HepG2 (cell line): ENCODE data around the gene EFCAB11. TPM values are rescaled to one million over a fixed set of nuclear protein-coding genes. Genes with fewer than 3 reads are reported as not detected.

Experiments
- ATM ChIP-seq: fragments of 450-650 bp; IDR thresholded peaks from 2 replicates; pipeline ENCODE4 v1.7.1; 2017; ENCODE audit warnings: mild to moderate bottlenecking, borderline replicate concordance
- ERF ChIP-seq: IDR thresholded peaks from 2 replicates; pipeline ENCODE4 v1.6.1; 2018; ENCODE audit warnings: missing biosample characterization, missing genetic modification reagents
- MYC ChIP-seq: sonication (generic); formaldehyde crosslinking; IDR thresholded peaks from 2 replicates; pipeline ENCODE4 v1.9.0; 2021; ENCODE audit warnings: missing genetic modification reagents, borderline replicate concordance
- NR2F1 ChIP-seq, 2 experiments: fragments of 450-650 bp in 1 of 2; formaldehyde crosslinking in 1 of 2; IDR thresholded peaks; 2 replicates each; pipeline versions ENCODE4 v1.5.0 to v1.6.1; 2016 to 2020; ENCODE audit warnings: mild to moderate bottlenecking in 1 of 2, missing compliant biosample characterization in 1 of 2, missing genetic modification reagents in 1 of 2, moderate library complexity in 1 of 2
- POLR2A ChIP-seq, 2 experiments: IDR thresholded peaks; 2 replicates each; pipeline ENCODE4 v1.6.1; 2011; ENCODE audit warnings: low read depth in 2 of 2, low read length in 2 of 2, mild to moderate bottlenecking in 1 of 2, moderate library complexity in 1 of 2; ENCODE audit not compliant: insufficient read depth in 1 of 2
- TBX2 ChIP-seq: sonication (generic); formaldehyde crosslinking; IDR thresholded peaks from 2 replicates; pipeline ENCODE4 v1.5.0; 2020; ENCODE audit warnings: missing genetic modification reagents, mild to moderate bottlenecking, borderline replicate concordance
- TP53 ChIP-seq: sonication (generic); formaldehyde crosslinking; conservative IDR thresholded peaks from 2 replicates; pipeline ENCODE4 v1.4.0; 2020; ENCODE audit warnings: missing genetic modification reagents
- TRIM24 ChIP-seq: sonication (generic); formaldehyde crosslinking; IDR thresholded peaks from 2 replicates; pipeline ENCODE4 v1.8.0; 2022; ENCODE audit warnings: mild to moderate bottlenecking, missing genetic modification reagents
- ZMAT5 ChIP-seq: sonication (generic); formaldehyde crosslinking; IDR thresholded peaks from 2 replicates; pipeline ENCODE4 v1.5.0; 2020; ENCODE audit warnings: mild to moderate bottlenecking, low read depth, missing genetic modification reagents, borderline replicate concordance
- ZNF24 ChIP-seq: fragments of 450-650 bp; IDR thresholded peaks from 2 replicates; pipeline ENCODE4 v1.6.1; 2017; ENCODE audit warnings: antibody characterized with exemption, mild to moderate bottlenecking
- ZNF350 ChIP-seq: sonication (generic); formaldehyde crosslinking; IDR thresholded peaks from 2 replicates; pipeline ENCODE4 v1.4.0; 2020; ENCODE audit warnings: mild to moderate bottlenecking, low read depth, missing genetic modification reagents, borderline replicate concordance
- ZNF7 ChIP-seq: IDR thresholded peaks from 2 replicates; pipeline ENCODE4 v1.6.1; 2016; ENCODE audit warnings: missing biosample characterization, missing genetic modification reagents
- ZNF713 ChIP-seq: sonication (generic); formaldehyde crosslinking; IDR thresholded peaks from 2 replicates; pipeline ENCODE4 v1.4.0; 2020; ENCODE audit warnings: mild to moderate bottlenecking, missing genetic modification reagents
- ZNF724P ChIP-seq: sonication (generic); formaldehyde crosslinking; IDR thresholded peaks from 2 replicates; pipeline ENCODE4 v1.8.0; 2022; ENCODE audit warnings: missing genetic modification reagents, borderline replicate concordance
- ZNF775 ChIP-seq: sonication (generic); formaldehyde crosslinking; IDR thresholded peaks from 2 replicates; pipeline ENCODE4 v1.4.0; 2020; ENCODE audit warnings: missing genetic modification reagents, mild to moderate bottlenecking, moderate library complexity, borderline replicate concordance
- polyA plus RNA-seq, 8 experiments: library from polyadenylated mRNA; depleted of rRNA in 3 of 8; stranded (reverse) in 7 of 8; unstranded in 1 of 8; fragments of >200 nt; fragmentation: Illumina TruSeq in 4 of 8; extraction: Trizol in 4 of 8; gene quantifications; 2 replicates each; pipeline versions ENCODE4 v1.2.1 to v1.2.3, GENCODE V29; 2011 to 2016; ENCODE audit warnings: low read depth in 4 of 8, missing spikeins in 1 of 8, mixed read lengths in 1 of 8; ENCODE audit not compliant: insufficient read depth in 1 of 8
- total RNA-seq, 5 experiments: library from RNA; depleted of rRNA; stranded (reverse); fragments of >200 nt; fragmentation: Illumina TruSeq; extraction: Trizol; gene quantifications; 2 replicates each; pipeline ENCODE4 v1.2.3, GENCODE V29; 2016; ENCODE audit warnings: low read depth in 1 of 5
- TF ChIP-seq, protein P1 (sequence below): IDR thresholded peaks from 2 replicates; pipeline ENCODE4 v1.6.1; 2016
- TF ChIP-seq, protein P2 (sequence below): IDR thresholded peaks from 2 replicates; pipeline ENCODE4 v1.6.1; 2018; ENCODE audit warnings: missing genetic modification reagents, mild to moderate bottlenecking, missing compliant biosample characterization
- TF ChIP-seq, protein P3 (sequence below), 2 experiments: sonication (generic) in 1 of 2; formaldehyde crosslinking in 1 of 2; IDR thresholded peaks; 2 replicates each; pipeline versions ENCODE4 v1.4.0 to v1.6.1; 2016 to 2020; ENCODE audit warnings: borderline replicate concordance in 1 of 2, low read depth in 1 of 2, mild to moderate bottlenecking in 1 of 2, missing genetic modification reagents in 1 of 2
- TF ChIP-seq, protein P4 (sequence below): sonication (generic); formaldehyde crosslinking; IDR thresholded peaks from 2 replicates; pipeline ENCODE4 v1.9.0; 2022; ENCODE audit warnings: missing genetic modification reagents, mild to moderate bottlenecking, borderline replicate concordance

The EFCAB11 gene
- total and polyA plus RNA-seq, 2 of the 13 experiments (the other 11 are each of a cell fraction or from before 2014, with no cell fraction given): 8.2 to 31.5 TPM

- TF ChIP-seq ATM (no peak), ZNF724P (peak; percentile 82; the same call in 1 of the 2 replicates), NR2F1 (CRISPR knock-in tag; IDR thresholded peaks at IDR 0.05) (no peak), ZNF775 (CRISPR knock-in tag) (no peak), TP53 (CRISPR knock-in tag) (0 out of 2 replicates have a peak, but pooled peaks have one; percentile 52), ZNF350 (CRISPR knock-in tag) (peak; percentile 49; the same call in 1 of the 2 replicates), MYC (CRISPR knock-in tag) (peak; percentile 85), ZMAT5 (CRISPR knock-in tag) (no peak), POLR2A (IDR thresholded peaks at IDR 0.05; ENCODE audit: insufficient read depth in 1 of 2, low read depth in 2 of 2, low read length in 2 of 2) (peak; percentile 85 to 98), TRIM24 (CRISPR knock-in tag) (no peak), TBX2 (peak; percentile 70), ZNF24 (0 out of 2 replicates have a peak, but pooled peaks have one; percentile 5), ERF (CRISPR knock-in tag) (peak; percentile 82), ZNF7 (no peak), ZNF713 (CRISPR knock-in tag) (peak; percentile 78; the same call in 1 of the 2 replicates)
- TF ChIP-seq, protein P1, sequence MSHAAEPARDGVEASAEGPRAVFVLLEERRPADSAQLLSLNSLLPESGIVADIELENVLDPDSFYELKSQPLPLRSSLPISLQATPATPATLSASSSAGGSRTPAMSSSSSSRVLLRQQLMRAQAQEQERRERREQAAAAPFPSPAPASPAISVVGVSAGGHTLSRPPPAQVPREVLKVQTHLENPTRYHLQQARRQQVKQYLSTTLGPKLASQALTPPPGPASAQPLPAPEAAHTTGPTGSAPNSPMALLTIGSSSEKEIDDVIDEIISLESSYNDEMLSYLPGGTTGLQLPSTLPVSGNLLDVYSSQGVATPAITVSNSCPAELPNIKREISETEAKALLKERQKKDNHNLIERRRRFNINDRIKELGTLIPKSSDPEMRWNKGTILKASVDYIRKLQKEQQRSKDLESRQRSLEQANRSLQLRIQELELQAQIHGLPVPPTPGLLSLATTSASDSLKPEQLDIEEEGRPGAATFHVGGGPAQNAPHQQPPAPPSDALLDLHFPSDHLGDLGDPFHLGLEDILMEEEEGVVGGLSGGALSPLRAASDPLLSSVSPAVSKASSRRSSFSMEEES (CRISPR knock-in tag): peak; percentile 59; the same call in 1 of the 2 replicates
- TF ChIP-seq, protein P2, sequence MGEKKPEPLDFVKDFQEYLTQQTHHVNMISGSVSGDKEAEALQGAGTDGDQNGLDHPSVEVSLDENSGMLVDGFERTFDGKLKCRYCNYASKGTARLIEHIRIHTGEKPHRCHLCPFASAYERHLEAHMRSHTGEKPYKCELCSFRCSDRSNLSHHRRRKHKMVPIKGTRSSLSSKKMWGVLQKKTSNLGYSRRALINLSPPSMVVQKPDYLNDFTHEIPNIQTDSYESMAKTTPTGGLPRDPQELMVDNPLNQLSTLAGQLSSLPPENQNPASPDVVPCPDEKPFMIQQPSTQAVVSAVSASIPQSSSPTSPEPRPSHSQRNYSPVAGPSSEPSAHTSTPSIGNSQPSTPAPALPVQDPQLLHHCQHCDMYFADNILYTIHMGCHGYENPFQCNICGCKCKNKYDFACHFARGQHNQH (CRISPR knock-in tag): 0 out of 2 replicates have a peak, but pooled peaks have one; percentile 60
- TF ChIP-seq, protein P3, sequence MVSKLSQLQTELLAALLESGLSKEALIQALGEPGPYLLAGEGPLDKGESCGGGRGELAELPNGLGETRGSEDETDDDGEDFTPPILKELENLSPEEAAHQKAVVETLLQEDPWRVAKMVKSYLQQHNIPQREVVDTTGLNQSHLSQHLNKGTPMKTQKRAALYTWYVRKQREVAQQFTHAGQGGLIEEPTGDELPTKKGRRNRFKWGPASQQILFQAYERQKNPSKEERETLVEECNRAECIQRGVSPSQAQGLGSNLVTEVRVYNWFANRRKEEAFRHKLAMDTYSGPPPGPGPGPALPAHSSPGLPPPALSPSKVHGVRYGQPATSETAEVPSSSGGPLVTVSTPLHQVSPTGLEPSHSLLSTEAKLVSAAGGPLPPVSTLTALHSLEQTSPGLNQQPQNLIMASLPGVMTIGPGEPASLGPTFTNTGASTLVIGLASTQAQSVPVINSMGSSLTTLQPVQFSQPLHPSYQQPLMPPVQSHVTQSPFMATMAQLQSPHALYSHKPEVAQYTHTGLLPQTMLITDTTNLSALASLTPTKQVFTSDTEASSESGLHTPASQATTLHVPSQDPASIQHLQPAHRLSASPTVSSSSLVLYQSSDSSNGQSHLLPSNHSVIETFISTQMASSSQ (IDR thresholded peaks at IDR 0.05; ENCODE audit: low read depth): no peak
- TF ChIP-seq, protein P3 (CRISPR knock-in tag; IDR thresholded peaks at IDR 0.05; ENCODE audit: borderline replicate concordance): peak; percentile 29; the same call in 1 of the 2 replicates
- TF ChIP-seq, protein P4, sequence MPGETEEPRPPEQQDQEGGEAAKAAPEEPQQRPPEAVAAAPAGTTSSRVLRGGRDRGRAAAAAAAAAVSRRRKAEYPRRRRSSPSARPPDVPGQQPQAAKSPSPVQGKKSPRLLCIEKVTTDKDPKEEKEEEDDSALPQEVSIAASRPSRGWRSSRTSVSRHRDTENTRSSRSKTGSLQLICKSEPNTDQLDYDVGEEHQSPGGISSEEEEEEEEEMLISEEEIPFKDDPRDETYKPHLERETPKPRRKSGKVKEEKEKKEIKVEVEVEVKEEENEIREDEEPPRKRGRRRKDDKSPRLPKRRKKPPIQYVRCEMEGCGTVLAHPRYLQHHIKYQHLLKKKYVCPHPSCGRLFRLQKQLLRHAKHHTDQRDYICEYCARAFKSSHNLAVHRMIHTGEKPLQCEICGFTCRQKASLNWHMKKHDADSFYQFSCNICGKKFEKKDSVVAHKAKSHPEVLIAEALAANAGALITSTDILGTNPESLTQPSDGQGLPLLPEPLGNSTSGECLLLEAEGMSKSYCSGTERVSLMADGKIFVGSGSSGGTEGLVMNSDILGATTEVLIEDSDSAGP (CRISPR knock-in tag): peak; percentile 89; the same call in 1 of the 2 replicates
These were observed 1.5 kb upstream of the EFCAB11 start, which contains the start of gene TDP1 (continued) for GRCh38 chr14:89955745-89956660.
